Fibroblast of lung (primary cell): ENCODE data around the gene LARP1. TPM values are rescaled to one million over a fixed set of nuclear protein-coding genes. Genes with fewer than 3 reads are reported as not detected.

Source experiments
- DNase-seq, 2 donors: peaks; one replicate each; pipeline versions ENCODE4 v3.0.0 to v3.0.0-alpha.2; 2010; ENCODE audit warnings: low read depth in 2 of 2
- H2AFZ ChIP-seq: 2 replicates; pipeline ENCODE4 v1.5.1; 2012; ENCODE audit warnings: low read length, control low read depth, inconsistent platforms
- H3K27ac ChIP-seq: 2 replicates; pipeline ENCODE4 v1.5.1; 2011; ENCODE audit warnings: low read length, control low read depth; ENCODE audit not compliant: insufficient read depth
- H3K27me3 ChIP-seq: 2 replicates; pipeline ENCODE4 v1.5.1; 2011; ENCODE audit warnings: mild to moderate bottlenecking, low read length; ENCODE audit not compliant: control insufficient read depth, insufficient read depth
- H3K36me3 ChIP-seq: 2 replicates; pipeline ENCODE4 v1.5.1; 2011; ENCODE audit warnings: low read length; ENCODE audit not compliant: control insufficient read depth, insufficient read depth
- H3K4me1 ChIP-seq: 2 replicates; pipeline ENCODE4 v1.5.1; 2011; ENCODE audit warnings: low read length; ENCODE audit not compliant: control insufficient read depth, insufficient read depth; ENCODE audit errors: extremely low read depth
- H3K4me2 ChIP-seq: 2 replicates; pipeline ENCODE4 v1.5.1; 2011; ENCODE audit warnings: low read length, control low read depth; ENCODE audit not compliant: insufficient read depth; ENCODE audit errors: extremely low read depth
- H3K4me3 ChIP-seq, 4 experiments: fragments of 200-600 bp in 1 of 4; sonication (generic) in 1 of 4; replicated peaks in 1 of 4; 2 replicates each; pipeline ENCODE4 v1.5.1; 2011 to 2016; ENCODE audit warnings: low read length in 4 of 4, low read depth in 3 of 4, mild to moderate bottlenecking in 3 of 4, control low read depth in 2 of 4, inconsistent platforms in 1 of 4, mixed read lengths in 1 of 4; ENCODE audit not compliant: insufficient read depth in 1 of 4; ENCODE audit errors: control extremely low read depth in 1 of 4
- H3K79me2 ChIP-seq: 2 replicates; pipeline ENCODE4 v1.5.1; 2012; ENCODE audit warnings: mild to moderate bottlenecking, low read length, inconsistent platforms; ENCODE audit not compliant: control insufficient read depth, insufficient read depth
- H3K9ac ChIP-seq: 2 replicates; pipeline ENCODE4 v1.5.1; 2011; ENCODE audit warnings: mild to moderate bottlenecking, low read length, control low read depth; ENCODE audit not compliant: insufficient read depth
- H3K9me3 ChIP-seq: 2 replicates; pipeline ENCODE4 v1.5.1; 2012; ENCODE audit warnings: low read depth, low read length; ENCODE audit not compliant: control insufficient read depth, insufficient read depth
- H4K20me1 ChIP-seq: 2 replicates; pipeline ENCODE4 v1.5.1; 2011; ENCODE audit warnings: low read length; ENCODE audit not compliant: control insufficient read depth, insufficient read depth; ENCODE audit errors: extremely low read depth
- CTCF ChIP-seq, 2 donors: IDR thresholded peaks in 1 of 2; conservative IDR thresholded peaks in 1 of 2; 1 replicate in 1 of 2; 2 replicates in 1 of 2; pipeline ENCODE4 v1.5.1; 2011 to 2012; ENCODE audit warnings: low read length in 2 of 2, control low read depth in 1 of 2, inconsistent platforms in 1 of 2, low read depth in 1 of 2, mild to moderate bottlenecking in 1 of 2
- EZH2 ChIP-seq: IDR thresholded peaks from 2 replicates; pipeline ENCODE4 v1.5.1; 2012; ENCODE audit warnings: low read length, control low read depth, mild to moderate bottlenecking; ENCODE audit errors: missing control alignments
- polyA plus RNA-seq, 2 donors: library from polyadenylated mRNA; depleted of rRNA in 1 of 2; stranded (reverse) in 1 of 2; unstranded in 1 of 2; fragments of >200 nt; gene quantifications; 2 replicates each; pipeline ENCODE4 v1.2.1, GENCODE V29; 2011 to 2012; ENCODE audit warnings: missing spikeins in 1 of 2
- total RNA-seq: library from RNA; depleted of rRNA; stranded (reverse); fragments of >200 nt; gene quantifications from 2 replicates; pipeline ENCODE4 v1.2.1, GENCODE V29; 2014

The LARP1 gene
- total and polyA plus RNA-seq, 2 donors (not counting 1 experiment from before 2014, with no cell fraction given), result 51.0 to 81.3 TPM

GRCh38 chr5:154721481-154722058 is 33.6 kb upstream of the LARP1 start:
- no peaks in the 10 kb centered on the region for H3K4me1 ChIP-seq
- peaks cover 1% of the 10 kb centered on the region for H3K36me3 ChIP-seq
- H2AFZ ChIP-seq, result no peak overlapping the region
- H3K27me3 ChIP-seq, result no peaks in the 10 kb centered on the region
- no peak for DNase-seq
- no peak overlapping the region for H3K4me2 ChIP-seq
- TF ChIP-seq EZH2 (no peak), CTCF (conservative IDR thresholded peaks at IDR 0.05 in 1 of 2, IDR thresholded peaks at IDR 0.05 in 1 of 2; ENCODE audit: low read depth in 1 of 2, low read length in 2 of 2) (no peak)
- no peak overlapping the region for H3K4me3 ChIP-seq
- no peaks in the 10 kb centered on the region for H3K79me2 ChIP-seq
- H3K9me3 ChIP-seq, result no peaks in the 10 kb centered on the region
- no peak overlapping the region for H3K27ac ChIP-seq
- no peak overlapping the region for H3K9ac ChIP-seq
- H4K20me1 ChIP-seq, result no peaks in the 10 kb centered on the region

DNA sequence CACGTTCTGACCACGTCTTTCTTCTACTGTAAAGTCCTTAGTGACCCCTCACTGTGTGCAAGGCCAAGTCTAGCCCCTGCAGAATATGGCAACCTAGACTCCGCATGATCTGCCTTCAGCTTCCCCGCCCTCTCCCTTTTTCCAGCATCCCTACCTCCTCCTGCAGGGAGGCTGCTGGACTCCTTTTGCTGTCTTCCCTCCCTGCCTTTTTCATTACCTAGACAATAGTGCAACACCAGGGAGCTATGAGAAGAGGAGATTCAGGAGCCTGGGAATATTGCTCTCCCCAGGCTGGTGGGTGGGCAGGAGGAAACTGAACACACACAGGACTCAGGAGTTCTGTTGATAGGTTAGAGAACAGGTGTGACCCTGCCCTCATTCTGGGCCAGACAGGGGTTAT is 33.1 kb upstream of the LARP1 start:
- Histone ChIP-seq H2AFZ (no peak overlapping the region), H3K4me2 (no peak overlapping the region), H3K9ac (no peak overlapping the region), H4K20me1 (no peaks in the 10 kb centered on the region), H3K9me3 (no peaks in the 10 kb centered on the region), H3K4me3 (no peak overlapping the region), H3K4me1 (no peaks in the 10 kb centered on the region), H3K79me2 (no peaks in the 10 kb centered on the region), H3K27me3 (no peaks in the 10 kb centered on the region), H3K27ac (no peak overlapping the region), H3K36me3 (peaks cover 1% of the 10 kb centered on the region)
- TF ChIP-seq CTCF (conservative IDR thresholded peaks at IDR 0.05 in 1 of 2, IDR thresholded peaks at IDR 0.05 in 1 of 2; ENCODE audit: low read depth in 1 of 2, low read length in 2 of 2), result no peak
- TF ChIP-seq EZH2, result no peak
- no peak for DNase-seq

DNA sequence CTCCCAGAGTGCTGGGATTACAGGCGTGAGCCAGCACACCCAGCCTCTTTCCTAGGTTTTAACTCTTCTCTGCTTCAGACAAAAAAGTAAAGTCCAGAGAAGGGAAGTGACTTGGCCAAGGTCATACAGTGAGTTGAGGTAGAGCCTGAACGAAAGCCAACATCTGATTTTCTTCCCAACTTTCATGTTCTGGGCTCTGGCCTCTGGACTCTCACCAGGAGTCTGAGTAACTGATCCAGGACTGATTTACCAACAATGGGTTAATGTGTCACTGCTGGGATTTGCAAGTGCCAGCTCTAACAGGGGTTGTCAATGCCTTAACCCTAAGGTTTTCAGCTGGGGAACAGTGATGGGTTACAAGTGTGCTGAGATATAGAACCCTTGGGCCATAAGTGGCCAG is 32.2 kb upstream of the LARP1 start:
- DNase-seq, result no peak
- TF ChIP-seq CTCF (conservative IDR thresholded peaks at IDR 0.05 in 1 of 2, IDR thresholded peaks at IDR 0.05 in 1 of 2; ENCODE audit: low read depth in 1 of 2, low read length in 2 of 2) (no peak), EZH2 (no peak)

More for the DNA sequence above, 32.2 kb upstream of the LARP1 start:
- no peak overlapping the region for H3K27ac ChIP-seq
- no peaks in the 10 kb centered on the region for H4K20me1 ChIP-seq
- no peaks in the 10 kb centered on the region for H3K4me1 ChIP-seq
- no peak overlapping the region for H3K9ac ChIP-seq
- no peak overlapping the region for H3K4me3 ChIP-seq
- H3K36me3 ChIP-seq, result peaks cover 1% of the 10 kb centered on the region
- no peaks in the 10 kb centered on the region for H3K79me2 ChIP-seq
- no peak overlapping the region for H2AFZ ChIP-seq
- no peak overlapping the region for H3K4me2 ChIP-seq
- H3K9me3 ChIP-seq, result no peaks in the 10 kb centered on the region
- H3K27me3 ChIP-seq, result no peaks in the 10 kb centered on the region
